OCI-M1 (cell line): ENCODE measurements around the gene KLHL30.

Source experiments
- DNase-seq: peaks from one replicate; lab custom pipeline; 2025; lab: John Stamatoyannopoulos, UW

KLHL30 gene

DNA sequence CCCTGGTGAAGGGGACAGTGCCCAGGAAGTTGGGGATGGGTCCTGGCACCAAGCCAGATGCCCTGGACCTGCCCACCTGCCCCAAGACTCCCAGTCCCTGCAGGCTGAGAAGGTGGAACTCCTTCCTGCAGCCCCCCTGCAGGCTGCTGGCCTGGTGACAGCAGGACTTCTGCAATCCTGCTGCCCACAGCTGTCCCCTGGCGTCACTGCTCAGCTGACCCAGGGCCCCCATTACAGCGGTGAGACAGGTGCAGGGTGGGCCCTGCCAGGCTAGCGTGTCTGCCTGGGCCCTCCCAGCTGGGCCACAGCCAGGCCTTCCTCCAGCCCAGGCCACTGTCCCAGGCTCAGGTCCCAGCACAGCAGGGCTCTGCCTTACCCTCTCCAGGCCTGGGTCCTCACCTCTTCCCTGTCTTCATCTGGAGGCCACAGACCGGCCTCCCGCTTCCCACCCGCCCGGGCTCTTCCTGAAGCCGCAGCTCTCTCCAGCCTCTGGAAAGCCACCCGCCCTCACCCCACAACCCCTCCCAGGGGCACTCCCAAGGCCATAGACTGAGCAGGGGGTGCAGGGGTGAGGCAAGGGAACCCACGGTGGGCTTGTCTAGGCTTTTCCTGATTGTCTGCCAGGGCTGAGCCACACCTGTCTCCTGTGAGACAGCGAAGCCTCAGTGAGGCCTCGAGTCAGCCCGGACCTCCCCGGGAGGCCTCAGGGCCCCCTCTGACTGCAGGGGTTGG lies 11.5 kb downstream of the KLHL30 start:
- DNase-seq: no peak

DNA sequence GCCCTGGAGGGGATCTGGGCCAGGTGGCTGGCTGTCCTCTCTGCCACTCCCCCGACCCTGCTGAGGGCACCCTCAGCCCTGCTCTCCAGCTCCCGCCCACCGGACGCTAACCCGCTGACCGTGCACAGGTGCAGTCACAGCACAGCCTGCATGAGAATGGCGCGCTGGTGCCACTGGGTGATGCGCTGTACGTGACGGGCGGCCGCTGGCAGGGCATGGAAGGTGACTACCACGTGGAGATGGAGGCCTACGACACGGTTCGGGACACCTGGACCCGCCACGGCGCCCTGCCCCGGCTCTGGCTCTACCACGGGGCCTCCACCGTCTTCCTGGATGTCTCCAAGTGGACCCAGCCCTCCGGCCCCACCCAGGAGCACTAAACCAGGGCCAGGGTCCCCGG lies 12.2 kb downstream of the KLHL30 start:
- no peak for DNase-seq

GRCh38 chr2:238151205-238151604 lies 12.7 kb downstream of the KLHL30 start:
- no peak for DNase-seq

DNA sequence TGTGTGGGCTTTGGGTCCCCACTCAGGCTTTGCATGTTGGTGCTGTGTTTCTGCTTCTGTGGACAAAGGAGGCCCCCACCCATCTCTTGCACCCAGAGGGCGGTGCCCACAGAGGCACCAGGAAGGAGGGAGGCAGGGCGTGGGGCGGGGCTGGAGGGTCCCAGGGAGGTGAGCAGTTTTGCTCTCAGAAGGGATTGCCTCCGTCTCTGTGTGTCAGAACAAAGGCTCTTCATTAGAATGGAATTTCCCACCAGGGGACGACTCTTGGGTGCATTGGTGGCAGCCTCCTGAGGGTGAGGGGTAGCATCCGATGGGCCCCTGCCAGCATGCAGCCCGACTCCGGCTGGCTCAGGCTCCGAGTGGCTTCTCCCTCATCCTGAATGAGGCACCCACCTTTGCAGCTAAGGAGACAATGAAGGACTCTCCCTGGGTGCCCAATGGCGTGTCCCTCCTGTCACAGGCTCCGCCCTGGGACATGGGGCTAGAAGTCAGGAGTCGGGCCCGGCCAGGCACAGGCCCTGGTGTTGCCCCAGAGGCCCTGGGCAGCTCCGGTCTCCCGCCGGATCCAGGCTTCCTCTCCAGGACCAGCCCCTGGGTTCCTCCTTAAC lies 13.3 kb downstream of the KLHL30 start:
- DNase-seq: no peak

DNA sequence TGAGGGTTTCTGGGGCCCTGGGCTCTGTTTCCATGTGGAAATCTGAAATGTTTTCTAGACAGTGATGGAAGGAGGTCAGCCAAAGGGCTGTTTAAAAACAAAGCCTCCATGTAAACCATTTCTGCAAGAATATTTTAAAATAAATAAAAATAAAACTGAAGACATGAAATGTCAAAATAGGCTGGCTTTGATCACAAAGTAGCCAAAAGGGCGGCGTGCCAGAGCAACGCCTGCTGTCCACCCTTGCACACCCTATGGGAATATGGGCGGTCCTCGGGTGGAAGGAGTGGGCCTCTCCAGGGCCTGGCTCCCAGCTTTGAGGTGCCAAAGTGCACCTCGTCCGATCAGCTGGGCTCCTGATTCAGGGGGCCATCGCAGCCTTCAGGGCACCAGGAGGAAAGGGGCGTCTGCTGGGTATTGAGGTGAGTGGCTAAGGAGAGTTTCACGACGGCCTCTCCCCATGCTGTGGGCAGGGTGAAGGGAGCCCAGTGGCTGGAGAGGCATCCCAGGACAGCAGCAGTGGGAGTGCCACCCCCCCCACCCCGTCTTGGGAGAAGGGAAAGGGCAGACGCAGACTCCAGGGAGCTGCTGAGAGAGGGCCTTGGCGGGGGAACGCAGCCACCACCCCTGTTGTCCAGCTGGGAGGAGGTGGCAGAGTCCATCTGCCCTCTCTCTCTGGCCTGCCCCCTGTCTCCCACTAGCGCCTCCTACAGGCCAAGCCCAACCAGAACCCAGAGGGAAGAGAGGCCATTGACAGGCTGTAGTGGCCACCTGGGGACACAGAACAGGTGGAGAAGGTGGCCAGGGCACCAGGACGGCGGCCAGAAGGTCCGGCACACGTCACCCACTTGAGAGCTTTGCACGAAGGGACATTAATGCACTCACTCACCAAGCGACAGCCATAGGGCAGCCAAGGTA lies 14.6 kb downstream of the KLHL30 start:
- no peak for DNase-seq

DNA sequence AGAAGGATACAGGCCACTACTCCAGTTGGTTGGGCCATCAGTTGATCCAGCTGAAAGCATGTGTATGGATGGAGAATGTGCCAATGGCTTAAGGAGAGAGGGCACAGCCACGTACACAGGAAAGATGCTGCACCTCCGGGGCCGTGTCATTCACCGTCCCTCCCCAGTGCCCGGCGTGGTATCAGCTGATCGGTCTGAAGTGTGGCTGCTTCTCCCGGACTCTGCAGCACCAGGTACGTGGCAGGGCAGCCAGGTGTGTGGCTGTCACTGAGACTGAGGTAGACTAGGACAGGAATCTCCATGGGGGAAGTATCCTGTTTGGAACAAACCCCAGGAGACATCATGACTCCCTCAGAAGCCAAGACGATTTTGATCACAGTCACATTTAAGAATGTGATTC lies 16.1 kb downstream of the KLHL30 start:
- no peak for DNase-seq

DNA sequence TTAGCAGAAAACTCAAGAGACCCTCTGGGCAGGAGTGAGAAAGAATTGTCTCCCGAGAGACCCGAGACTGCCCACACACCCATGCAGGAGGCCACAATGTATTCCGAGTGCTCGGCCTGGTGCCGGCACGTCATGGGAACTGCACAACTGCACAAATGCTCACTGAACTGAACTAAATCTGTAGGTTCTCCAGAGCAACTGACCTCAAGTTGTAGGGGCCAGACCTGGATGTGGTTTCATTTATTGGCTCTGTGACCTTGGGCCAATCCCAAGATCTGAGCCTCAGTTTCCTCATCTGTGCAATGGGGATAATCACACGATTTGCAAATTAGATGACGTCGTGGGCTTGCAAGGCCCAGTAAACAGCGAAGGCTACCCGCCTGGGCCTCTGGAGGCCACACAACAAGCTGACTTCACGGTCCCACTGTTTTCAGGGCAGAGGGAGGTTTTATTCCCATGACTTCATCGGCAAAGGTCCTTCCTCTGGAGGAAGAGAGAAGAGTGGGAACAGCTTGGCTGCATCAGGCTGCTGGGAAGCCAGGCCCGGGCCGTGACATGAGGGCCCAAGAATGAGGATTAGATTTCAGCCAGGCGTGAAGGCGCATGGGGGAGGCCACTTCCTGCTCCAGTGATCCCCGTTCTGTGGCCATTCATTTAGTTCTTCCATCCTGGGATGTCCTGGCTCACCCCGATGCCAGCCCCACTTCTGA lies 16.7 kb downstream of the KLHL30 start:
- no peak for DNase-seq

DNA sequence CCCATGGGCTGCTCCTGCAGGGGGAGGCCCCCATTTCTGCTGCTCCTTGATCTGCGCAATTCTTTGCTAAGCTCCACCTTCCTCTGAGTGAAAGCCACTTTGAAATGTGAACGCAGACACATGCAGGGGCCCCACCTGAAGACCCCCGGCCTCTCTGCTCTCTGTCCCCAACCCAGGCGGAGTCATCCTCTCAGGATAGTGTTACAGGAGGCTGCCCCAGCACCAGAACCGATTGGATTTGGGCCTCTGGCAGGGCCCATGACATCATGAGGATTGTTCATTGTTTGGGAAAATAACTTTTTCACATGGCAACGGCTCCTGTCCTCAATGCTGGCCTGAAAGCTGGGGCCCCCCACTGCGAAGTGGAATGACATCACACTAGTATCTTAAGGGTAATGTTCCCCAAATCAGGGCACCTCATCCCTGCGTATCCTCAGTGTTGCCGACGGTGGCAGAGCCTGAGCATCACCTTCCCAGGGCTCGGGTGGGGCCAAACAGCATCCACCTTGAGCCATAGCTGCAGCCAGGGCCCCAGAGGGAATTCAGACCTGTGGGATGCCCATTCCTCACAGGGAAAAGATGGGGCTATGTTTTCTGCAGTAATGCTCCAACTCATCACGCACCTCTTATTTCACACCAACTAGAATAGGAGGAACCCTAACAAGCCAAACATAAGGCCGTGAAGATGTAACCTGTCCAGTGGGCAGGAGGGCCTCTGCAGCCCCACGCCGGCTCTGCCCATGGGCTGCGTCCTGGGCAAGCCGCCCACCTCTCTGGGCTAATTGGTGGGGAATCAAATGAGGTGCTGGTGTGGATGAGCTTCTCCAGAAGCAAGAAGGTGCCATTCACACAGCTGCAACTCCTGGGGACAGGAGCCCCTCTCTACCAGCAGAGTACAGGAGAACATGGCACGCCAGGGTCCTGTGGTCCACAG lies 17.6 kb downstream of the KLHL30 start:
- no peak for DNase-seq

GRCh38 chr2:238157506-238158017 lies 19.1 kb downstream of the KLHL30 start:
- DNase-seq: no peak

DNA sequence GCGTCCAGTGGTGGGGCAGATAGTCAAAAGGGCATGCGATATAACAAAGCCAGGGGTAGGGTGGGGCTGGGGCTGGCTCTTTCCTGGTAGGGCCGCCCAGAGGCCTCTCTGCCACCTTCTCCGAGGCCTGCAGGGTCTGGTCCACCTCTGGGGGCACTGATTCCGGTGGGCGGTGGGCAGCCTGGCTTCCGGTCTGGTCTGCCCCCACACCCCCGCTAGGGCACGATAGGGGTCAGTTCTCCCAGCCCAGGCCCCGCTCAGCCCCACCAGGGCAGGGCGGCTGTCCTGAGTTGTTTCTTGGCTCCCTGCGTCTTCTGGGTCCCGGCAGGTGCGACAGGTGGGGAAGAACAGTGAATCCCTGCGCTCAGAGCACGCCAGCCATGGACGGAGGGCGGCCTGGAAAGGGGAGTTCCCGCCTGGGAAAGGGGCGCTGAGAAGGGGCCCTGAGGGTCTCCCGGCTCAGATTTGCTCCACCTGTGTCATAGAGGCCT lies 19.6 kb downstream of the KLHL30 start:
- no peak for DNase-seq

DNA sequence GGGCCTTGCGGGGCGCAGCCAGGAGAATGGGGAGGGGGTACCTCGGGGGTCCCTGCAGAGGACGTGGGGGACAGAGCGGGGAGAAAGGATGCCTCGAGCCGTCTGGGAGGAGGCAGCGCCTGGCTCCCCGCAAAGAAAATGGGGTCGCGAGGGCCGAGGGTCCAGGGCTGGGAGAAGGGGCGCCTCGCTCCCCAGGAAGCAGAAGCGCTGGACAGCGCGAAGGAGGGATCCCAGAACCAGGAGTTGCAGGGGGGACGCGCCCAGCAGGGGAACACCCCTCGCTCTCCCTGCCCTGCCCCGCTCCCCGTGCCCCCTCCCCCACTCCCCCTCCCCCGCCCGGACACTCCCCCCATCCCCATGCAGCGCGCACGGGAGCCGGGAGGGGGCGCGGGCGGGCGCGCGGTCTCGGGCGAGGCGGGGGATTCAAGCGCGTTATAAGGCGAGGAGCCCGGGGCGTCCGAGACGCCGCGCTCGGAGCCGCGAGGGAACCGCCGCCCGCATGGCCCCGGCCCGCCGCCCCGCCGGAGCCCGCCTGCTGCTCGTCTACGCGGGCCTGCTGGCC lies 20.1 kb downstream of the KLHL30 start, which contains the start of gene ERFE:
TSS of gene ERFE (plus strand) at position 462 of the 562 bp plus-strand sequence. CDS start at position 500, 38 bp downstream.
- peak; percentile 81 for DNase-seq

DNA sequence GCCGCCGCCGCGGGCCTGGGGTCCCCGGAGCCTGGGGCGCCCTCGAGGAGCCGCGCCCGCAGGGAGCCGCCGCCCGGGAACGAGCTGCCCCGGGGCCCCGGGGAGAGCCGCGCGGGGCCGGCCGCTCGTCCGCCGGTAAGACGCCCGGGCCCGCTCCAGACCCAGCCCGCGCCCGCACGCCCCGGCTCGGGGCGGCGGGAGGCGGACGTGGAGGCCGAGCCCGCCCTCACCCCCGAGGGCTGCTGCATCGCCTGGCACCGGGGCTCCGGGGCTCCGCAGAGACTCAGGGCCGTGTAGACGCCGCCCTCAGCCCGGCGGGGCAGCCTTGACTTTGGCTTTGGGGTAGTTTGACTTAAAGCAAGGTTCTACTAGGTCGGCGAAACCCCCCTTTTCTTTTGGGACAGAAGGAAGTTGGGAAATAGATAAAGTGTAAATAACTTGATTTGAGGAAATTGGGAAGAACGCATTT lies 20.6 kb downstream of the KLHL30 start:
- DNase-seq: peak; percentile 39

DNA sequence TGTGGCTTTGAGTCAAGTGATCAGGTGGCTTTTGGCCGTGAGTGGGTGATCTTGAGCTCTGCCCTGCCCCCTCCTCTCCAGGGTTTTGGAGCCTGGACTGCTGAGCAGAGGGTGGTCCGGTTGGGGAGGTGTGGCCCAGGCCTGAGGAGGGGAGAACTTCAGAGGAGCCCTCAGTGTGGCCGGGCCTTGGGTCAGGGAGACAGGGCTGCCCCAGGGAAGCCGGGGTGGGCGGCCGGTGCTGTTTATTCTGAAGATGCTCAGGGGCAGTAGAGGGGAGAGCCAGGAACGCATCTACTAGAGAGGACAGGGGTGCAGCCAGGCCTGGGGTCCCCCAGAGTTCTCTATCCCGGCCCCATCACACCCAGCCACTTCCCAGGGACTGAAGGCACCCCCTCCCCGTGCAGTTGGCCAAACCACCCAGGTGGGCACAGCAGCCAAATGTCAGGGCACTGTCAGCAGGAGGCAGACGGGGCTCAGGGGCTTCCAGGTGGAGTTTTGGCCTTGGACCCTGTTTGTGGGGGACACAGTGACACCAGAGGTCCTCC lies 21.3 kb downstream of the KLHL30 start:
- DNase-seq: peak; percentile 39

DNA sequence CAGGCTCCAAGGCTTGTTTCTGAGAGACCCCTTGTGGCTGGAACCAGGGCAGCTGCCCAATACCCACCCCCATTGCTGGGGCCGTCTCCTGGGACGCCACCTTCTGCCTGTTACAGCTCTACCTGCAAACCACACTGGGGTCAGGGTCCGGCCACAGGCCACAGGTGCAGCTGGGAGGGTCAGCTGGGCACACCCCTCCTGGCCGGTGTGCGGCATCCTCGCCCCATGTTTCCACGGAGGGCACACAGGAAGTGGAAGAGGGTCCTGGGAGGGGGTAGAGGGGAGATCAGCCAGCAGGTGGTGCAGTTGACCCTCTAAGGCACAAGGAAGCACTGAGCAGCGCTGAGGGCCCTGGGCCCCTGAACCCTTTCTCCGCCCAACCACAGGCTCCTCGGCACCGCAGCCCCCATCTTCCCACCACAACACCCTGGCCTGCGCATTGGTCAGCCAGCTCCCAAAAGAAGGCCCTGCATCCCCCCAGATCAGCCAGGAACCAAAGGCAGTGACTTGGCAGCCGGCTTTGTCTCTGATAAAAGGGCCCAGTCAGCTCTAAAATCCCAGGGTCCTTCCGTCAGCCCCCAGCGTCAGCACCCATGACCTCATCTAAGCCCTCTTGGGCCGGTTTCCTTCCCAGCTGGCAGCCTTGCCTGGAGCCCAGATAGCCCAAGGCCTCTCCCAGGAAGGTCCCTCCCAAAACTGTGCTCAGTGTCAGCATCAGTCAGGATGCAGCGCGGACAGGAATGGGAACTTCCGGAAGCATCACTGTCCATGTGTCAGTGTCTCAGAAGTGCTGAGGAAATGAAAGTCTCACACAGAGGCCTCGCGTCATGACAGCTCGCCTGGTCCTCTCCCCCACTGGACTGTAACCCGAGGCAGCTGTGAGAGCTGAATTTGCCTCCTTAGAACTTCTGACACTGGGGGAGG lies 22.0 kb downstream of the KLHL30 start:
- DNase-seq: peak; percentile 5

GRCh38 chr2:238161291-238162051 lies 23.0 kb downstream of the KLHL30 start:
- DNase-seq: no peak

GRCh38 chr2:238162251-238162845 lies 23.9 kb downstream of the KLHL30 start:
- no peak for DNase-seq

DNA sequence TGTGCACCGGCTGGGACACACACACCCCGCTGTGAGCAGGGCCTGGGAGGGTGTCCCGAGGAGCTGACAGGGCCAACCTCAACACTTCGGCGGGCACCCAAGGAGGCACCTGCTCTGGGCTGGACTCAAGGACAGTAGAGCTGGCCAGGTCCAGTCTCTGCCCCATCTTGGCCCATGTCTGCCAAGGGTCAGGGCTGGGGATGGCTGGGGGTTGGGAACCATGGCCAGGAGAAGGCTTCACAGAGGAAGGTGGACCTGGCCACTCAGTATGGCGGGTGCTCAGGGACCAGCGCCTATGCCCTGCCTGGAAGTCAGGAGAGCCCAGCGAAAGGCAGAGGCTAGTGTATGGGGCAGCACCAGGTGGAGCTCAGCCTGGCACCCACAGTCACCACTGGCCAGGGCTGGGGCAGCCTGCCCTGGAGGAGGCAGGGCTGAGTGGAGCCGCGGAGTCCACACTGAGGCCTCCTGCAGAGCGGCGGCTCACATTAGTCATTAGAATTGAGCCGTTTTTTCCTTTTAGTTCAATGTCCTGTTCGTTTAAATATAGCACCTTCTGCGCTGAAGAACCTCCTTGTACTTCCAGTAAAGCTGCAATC lies 24.5 kb downstream of the KLHL30 start:
- no peak for DNase-seq
